LNCaP clone FGC (cell line): ENCODE data around the gene TBL1XR1.

Experiments used
- DNase-seq: peaks from one replicate; pipeline ENCODE4 v3.0.0-alpha.2; 2011; ENCODE audit warnings: low read depth
- H3K4me3 ChIP-seq: 2 replicates; pipeline ENCODE4 v1.5.1; 2011; ENCODE audit warnings: mild to moderate bottlenecking, low read depth, low read length, control low read depth
- CTCF ChIP-seq: IDR thresholded peaks from 2 replicates; pipeline ENCODE4 v1.5.1; 2012; ENCODE audit warnings: mild to moderate bottlenecking; ENCODE audit not compliant: control insufficient read depth, insufficient read depth; ENCODE audit errors: extremely low read depth

The TBL1XR1 gene

GRCh38 chr3:177231242-177231641 is 34.0 kb upstream of the TBL1XR1 start:
- no peak overlapping the region for H3K4me3 ChIP-seq
- no peak for TF ChIP-seq CTCF
- no peak for DNase-seq

- DNase-seq, result no peak
- H3K4me3 ChIP-seq, result no peak overlapping the region
- no peak for TF ChIP-seq CTCF
Measured at GRCh38 chr3:177230641-177231040, 33.4 kb upstream of the TBL1XR1 start.

- no peak for TF ChIP-seq CTCF
- no peak for DNase-seq
- no peak overlapping the region for H3K4me3 ChIP-seq
Measured at GRCh38 chr3:177229791-177230190, 32.5 kb upstream of the TBL1XR1 start.

DNA sequence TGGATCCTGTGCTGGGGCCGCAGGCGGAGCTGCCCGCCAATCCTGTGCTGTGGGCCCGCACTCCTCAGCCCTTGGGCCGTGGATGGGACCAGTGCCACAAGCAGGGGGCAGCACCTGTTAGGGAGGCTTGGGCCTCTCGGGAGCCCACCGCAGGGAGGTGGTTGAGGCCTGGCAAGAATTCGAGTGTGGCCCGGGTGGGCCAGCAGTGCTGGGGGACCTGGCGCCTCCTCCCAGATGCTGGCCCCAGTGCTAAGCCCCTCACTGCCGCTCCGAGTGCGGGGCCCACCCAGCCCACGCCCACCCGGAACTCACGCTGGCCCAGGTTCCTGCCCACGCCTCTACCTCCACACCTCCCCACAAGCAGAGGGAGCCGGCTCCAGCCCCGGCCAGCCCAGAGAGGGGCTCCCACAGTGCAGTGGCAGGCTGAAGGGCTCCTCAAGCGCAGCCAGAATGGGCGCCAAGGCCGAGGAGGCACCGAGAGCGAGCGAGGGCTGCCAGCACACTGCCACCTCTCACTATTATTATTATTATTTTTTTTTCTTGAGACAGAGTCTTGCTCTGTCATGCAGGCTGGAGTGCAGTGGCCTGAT is 31.4 kb upstream of the TBL1XR1 start:
- TF ChIP-seq CTCF, result no peak

DNA sequence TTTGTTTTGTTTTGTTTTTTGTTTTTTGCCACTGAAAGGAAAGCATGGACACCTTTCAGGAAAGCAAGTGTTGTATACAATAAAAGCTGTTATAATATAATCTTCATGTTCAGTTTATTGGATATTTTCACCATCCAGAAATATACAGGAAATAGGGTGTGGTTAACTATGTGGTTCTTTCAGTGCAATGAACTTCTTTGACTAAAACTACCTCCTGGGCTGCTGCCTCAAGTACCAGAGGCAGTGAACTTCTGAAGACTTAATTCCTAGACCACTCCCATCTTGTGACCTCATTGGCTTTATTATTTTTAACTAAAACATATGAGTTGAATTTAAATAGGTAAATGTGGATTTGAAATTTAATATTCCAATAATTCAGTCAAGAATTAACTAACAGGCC is 27.1 kb upstream of the TBL1XR1 start:
- no peak for TF ChIP-seq CTCF
- no peak for DNase-seq
- H3K4me3 ChIP-seq, result no peak overlapping the region

More for the DNA sequence above, 31.4 kb upstream of the TBL1XR1 start:
- H3K4me3 ChIP-seq, result no peak overlapping the region
- DNase-seq, result no peak

DNA sequence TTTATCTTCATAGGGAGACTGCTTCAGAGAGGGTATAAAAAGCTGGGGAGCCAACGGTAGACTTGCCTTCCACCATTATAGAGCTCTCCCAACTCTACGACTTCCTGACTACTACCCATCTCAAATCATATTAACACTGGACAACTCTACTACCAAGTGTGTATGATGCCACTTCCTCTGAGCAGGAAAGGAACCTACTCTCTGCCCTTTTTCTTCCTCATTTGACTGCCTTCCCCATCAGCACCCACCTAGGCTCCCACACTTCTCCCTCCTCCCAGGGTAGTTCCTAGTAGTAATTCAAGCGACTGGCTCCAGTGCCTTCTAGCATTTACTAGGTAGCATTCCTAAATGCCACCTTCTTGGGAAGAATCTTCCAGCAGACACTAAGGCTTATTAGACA is 24.5 kb upstream of the TBL1XR1 start:
- no peak for TF ChIP-seq CTCF
- no peak for DNase-seq
- H3K4me3 ChIP-seq, result no peak overlapping the region
